ENCODE data around the gene ZSWIM6. TPM values are rescaled to one million over a fixed set of nuclear protein-coding genes. Genes with fewer than 3 reads are reported as not detected.

Gene ZSWIM6
- polyA plus RNA-seq, 2 of the 4 experiments (the other 2 are of a cell fraction) = 8.9 to 18.0 TPM

GRCh38 chr5:61498121-61498520 lies 166.1 kb downstream of the ZSWIM6 start:
- CTCF ChIA-PET = interaction anchor here (1.4 kb wide), 1 partner anchor 13 kb away, joined by 3 read pairs; no protein-coding TSS in a partner anchor
- Histone ChIP-seq H3K27ac (no peak overlapping the region), H3K4me3 (no peak overlapping the region), H3K9me3 (no peaks in the 10 kb centered on the region), H3K4me1 (peaks cover 5% of the 10 kb centered on the region; the same call in 1 of the 3 replicates), H3K4me2 (no peak overlapping the region)
- 92% methylated on average over 5 of the region's 5 CpGs for WGBS (ENCODE audit: missing lambda C conversion rate)
- POLR2A ChIA-PET = no interaction called here
- no peak for TF ChIP-seq RNF2 (IDR thresholded peaks at IDR 0.05; ENCODE audit: borderline replicate concordance, low read depth)
- no peak for TF ChIP-seq CTCF (IDR thresholded peaks at IDR 0.05)
- TF ChIP-seq POLR2AphosphoS2 (conservative IDR thresholded peaks at IDR 0.05; ENCODE audit: low read length) = no peak
- TF ChIP-seq ZC3H11A (IDR thresholded peaks at IDR 0.05) = no peak
- TF ChIP-seq TP53 (CRISPR knock-in tag; IDR thresholded peaks at IDR 0.05) = no peak
- no peak for TF ChIP-seq NR3C1 (IDR thresholded peaks at IDR 0.05)
- no peak for TF ChIP-seq HEYL (CRISPR knock-in tag; IDR thresholded peaks at IDR 0.05)
- no peak for TF ChIP-seq PBX3 (IDR thresholded peaks at IDR 0.05)
- TF ChIP-seq MAFK (IDR thresholded peaks at IDR 0.05; ENCODE audit: partially characterized antibody) = no peak
- TF ChIP-seq KDM1A (IDR thresholded peaks at IDR 0.05; ENCODE audit: low read depth) = no peak
- TF ChIP-seq RCOR1 (IDR thresholded peaks at IDR 0.05; ENCODE audit: low read depth, low read length) = no peak
- no peak for TF ChIP-seq NFE2L2 (conservative IDR thresholded peaks at IDR 0.05; ENCODE audit: low read length)
- TF ChIP-seq, protein P1, sequence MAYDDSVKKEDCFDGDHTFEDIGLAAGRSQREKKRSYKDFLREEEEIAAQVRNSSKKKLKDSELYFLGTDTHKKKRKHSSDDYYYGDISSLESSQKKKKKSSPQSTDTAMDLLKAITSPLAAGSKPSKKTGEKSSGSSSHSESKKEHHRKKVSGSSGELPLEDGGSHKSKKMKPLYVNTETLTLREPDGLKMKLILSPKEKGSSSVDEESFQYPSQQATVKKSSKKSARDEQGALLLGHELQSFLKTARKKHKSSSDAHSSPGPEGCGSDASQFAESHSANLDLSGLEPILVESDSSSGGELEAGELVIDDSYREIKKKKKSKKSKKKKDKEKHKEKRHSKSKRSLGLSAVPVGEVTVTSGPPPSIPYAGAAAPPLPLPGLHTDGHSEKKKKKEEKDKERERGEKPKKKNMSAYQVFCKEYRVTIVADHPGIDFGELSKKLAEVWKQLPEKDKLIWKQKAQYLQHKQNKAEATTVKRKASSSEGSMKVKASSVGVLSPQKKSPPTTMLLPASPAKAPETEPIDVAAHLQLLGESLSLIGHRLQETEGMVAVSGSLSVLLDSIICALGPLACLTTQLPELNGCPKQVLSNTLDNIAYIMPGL (CRISPR knock-in tag; IDR thresholded peaks at IDR 0.05; ENCODE audit: borderline replicate concordance) = no peak
- no peak for TF ChIP-seq SMC3 (IDR thresholded peaks at IDR 0.05)
- no peak for TF ChIP-seq MYC (IDR thresholded peaks at IDR 0.05; ENCODE audit: borderline replicate concordance, low read length)
- TF ChIP-seq MAX (IDR thresholded peaks at IDR 0.05) = no peak
- ATAC-seq = no peak
- FAIRE-seq = no peak
- no peak for DNase-seq (ENCODE audit: low read depth in 1 of 2, low spot score in 1 of 2)

DNA sequence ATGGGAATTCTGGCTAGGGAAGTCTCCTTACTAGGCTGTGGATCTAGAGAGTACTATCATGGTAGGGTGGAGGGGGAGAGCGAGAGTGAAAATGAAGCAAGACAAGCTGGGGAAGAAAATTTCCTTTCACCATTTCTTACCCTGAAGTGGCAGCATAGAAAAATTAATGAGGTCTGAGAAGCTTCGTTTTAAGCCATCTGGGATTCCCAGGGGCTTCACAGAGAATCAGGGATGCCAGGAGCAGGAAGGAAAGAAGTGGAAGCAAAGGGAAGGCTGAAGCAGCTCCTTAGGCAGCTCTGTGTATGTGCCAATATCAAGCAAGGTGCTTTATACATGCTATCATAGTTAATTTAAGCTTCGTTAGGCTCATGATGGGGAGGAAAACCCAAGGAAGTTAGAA lies 169.9 kb downstream of the ZSWIM6 start:
- Histone ChIP-seq H3K27ac (no peak overlapping the region), H3K9me3 (no peaks in the 10 kb centered on the region), H3K4me2 (no peak overlapping the region), H3K4me3 (no peak overlapping the region), H3K4me1 (peaks cover 3% of the 10 kb centered on the region; the same call in 1 of the 3 replicates)
- TF ChIP-seq, protein P2, sequence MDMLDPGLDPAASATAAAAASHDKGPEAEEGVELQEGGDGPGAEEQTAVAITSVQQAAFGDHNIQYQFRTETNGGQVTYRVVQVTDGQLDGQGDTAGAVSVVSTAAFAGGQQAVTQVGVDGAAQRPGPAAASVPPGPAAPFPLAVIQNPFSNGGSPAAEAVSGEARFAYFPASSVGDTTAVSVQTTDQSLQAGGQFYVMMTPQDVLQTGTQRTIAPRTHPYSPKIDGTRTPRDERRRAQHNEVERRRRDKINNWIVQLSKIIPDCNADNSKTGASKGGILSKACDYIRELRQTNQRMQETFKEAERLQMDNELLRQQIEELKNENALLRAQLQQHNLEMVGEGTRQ (IDR thresholded peaks at IDR 0.05) = no peak
- TF ChIP-seq CBX8 (IDR thresholded peaks at IDR 0.05) = no peak
- no peak for TF ChIP-seq POLR2AphosphoS2 (conservative IDR thresholded peaks at IDR 0.05; ENCODE audit: low read length)
- TF ChIP-seq, protein P1 (CRISPR knock-in tag; IDR thresholded peaks at IDR 0.05; ENCODE audit: borderline replicate concordance) = no peak
- TF ChIP-seq CTCF (IDR thresholded peaks at IDR 0.05) = no peak
- TF ChIP-seq NFE2L2 (conservative IDR thresholded peaks at IDR 0.05; ENCODE audit: low read length) = no peak
- no peak for TF ChIP-seq PHF8 (IDR thresholded peaks at IDR 0.05; ENCODE audit: borderline replicate concordance, low read depth)
- TF ChIP-seq MAFK (IDR thresholded peaks at IDR 0.05; ENCODE audit: partially characterized antibody) = no peak
- no peak for TF ChIP-seq ZC3H11A (IDR thresholded peaks at IDR 0.05)
- no peak for TF ChIP-seq TFCP2L1 (CRISPR knock-in tag; IDR thresholded peaks at IDR 0.05)
- TF ChIP-seq TP53 (CRISPR knock-in tag; IDR thresholded peaks at IDR 0.05) = no peak
- TF ChIP-seq NR3C1 (IDR thresholded peaks at IDR 0.05) = no peak
- TF ChIP-seq HOXB5 (CRISPR knock-in tag; IDR thresholded peaks at IDR 0.05) = no peak
- no peak for TF ChIP-seq RFX5 (IDR thresholded peaks at IDR 0.05)
- POLR2A ChIA-PET = no interaction called here
- DNase-seq (ENCODE audit: low read depth in 1 of 2, low spot score in 1 of 2) = no peak
- 89% methylated on average over 3 of the region's 3 CpGs for WGBS (ENCODE audit: missing lambda C conversion rate)
- FAIRE-seq = no peak
- CTCF ChIA-PET = no interaction called here
- no peak for ATAC-seq
